Activated T-helper 2 cell treated with anti-CD3 and anti-CD28 coated beads, Interferon-gamma antibody, Interleukin-2, Interleukin-4, amounts not matched to agents 10 μg/mL and 5 μg/mL and 100 μg/mL, durations not matched to agents 14 hours and 24 hours and 36 hours (primary cell): Measurements from ENCODE around the gene RICTOR. TPM values are rescaled to one million over a fixed set of nuclear protein-coding genes. Genes with fewer than 3 reads are reported as not detected.

Experiments used
- DNase-seq: peaks from one replicate; pipeline ENCODE4 v3.0.0; 2021; ENCODE audit warnings: low spot score
- H3K27ac Mint-ChIP-seq: one replicate; pipeline ENCODE4 v1.8.0; 2021; ENCODE audit warnings: mixed read lengths
- H3K27me3 Mint-ChIP-seq: one replicate; pipeline ENCODE4 v1.8.0; 2021; ENCODE audit warnings: low read depth, mixed read lengths
- H3K36me3 Mint-ChIP-seq: one replicate; pipeline ENCODE4 v1.8.0; 2021; ENCODE audit warnings: low read depth, mixed read lengths
- H3K4me1 Mint-ChIP-seq: one replicate; pipeline ENCODE4 v1.8.0; 2021; ENCODE audit warnings: low read depth, mixed read lengths
- H3K4me3 Mint-ChIP-seq: one replicate; pipeline ENCODE4 v1.8.0; 2021; ENCODE audit warnings: low read depth, mild to moderate bottlenecking, moderate library complexity, mixed read lengths
- H3K9me3 Mint-ChIP-seq: one replicate; pipeline ENCODE4 v1.8.0; 2021; ENCODE audit warnings: mixed read lengths
- intact Hi-C: fragments of 100-400 bp; cut with micrococcal nuclease; formaldehyde crosslinking; loops from one replicate; pipeline ENCODE4 v1.15.1; 2023
- total RNA-seq: library from RNA; stranded (reverse); gene quantifications from 2 replicates; pipeline ENCODE4 v1.2.3, GENCODE V29; 2022

Gene RICTOR
- total RNA-seq, 1 donor from 2014 or later: 28.2 TPM

DNA sequence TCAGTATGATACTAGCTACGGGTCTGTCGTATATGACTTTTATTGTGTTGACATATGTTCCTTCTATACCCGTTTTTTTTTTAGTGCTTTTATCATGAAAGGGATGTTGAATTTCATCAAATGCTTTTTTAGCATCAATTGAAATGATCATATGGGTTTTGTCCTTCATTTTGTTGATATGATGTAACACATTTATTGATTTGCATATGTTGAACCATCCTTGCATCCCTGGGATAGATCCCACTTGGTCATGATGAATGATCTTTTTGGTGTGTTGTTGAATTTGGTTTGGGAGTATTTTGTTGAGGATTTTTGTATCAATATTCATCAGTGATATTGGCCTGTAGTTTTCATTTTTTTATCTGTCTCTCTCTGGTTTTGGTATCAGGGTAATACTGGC, 177.4 kb downstream of the RICTOR start:
- H3K27me3 Mint-ChIP-seq: peaks cover 7% of the 10 kb centered on the region
- H3K4me3 Mint-ChIP-seq: no peak overlapping the region
- no peak for DNase-seq
- intact Hi-C loops: no loop called here
- no peaks in the 10 kb centered on the region for H3K4me1 Mint-ChIP-seq
- H3K27ac Mint-ChIP-seq: no peak overlapping the region
- no peaks in the 10 kb centered on the region for H3K36me3 Mint-ChIP-seq
- no peaks in the 10 kb centered on the region for H3K9me3 Mint-ChIP-seq

GRCh38 chr5:38892363-38892762, 181.8 kb downstream of the RICTOR start:
- H3K9me3 Mint-ChIP-seq: no peaks in the 10 kb centered on the region
- intact Hi-C loops: no loop called here
- no peak overlapping the region for H3K27ac Mint-ChIP-seq
- H3K4me3 Mint-ChIP-seq: no peak overlapping the region
- DNase-seq: no peak
- H3K36me3 Mint-ChIP-seq: no peaks in the 10 kb centered on the region
- H3K4me1 Mint-ChIP-seq: no peaks in the 10 kb centered on the region
- peaks cover 13% of the 10 kb centered on the region for H3K27me3 Mint-ChIP-seq

- Mint-ChIP-seq H3K9me3 (no peaks in the 10 kb centered on the region), H3K27me3 (peaks cover 14% of the 10 kb centered on the region), H3K27ac (no peak overlapping the region), H3K36me3 (no peaks in the 10 kb centered on the region), H3K4me3 (no peak overlapping the region), H3K4me1 (no peaks in the 10 kb centered on the region)
- intact Hi-C loops: no loop called here
- no peak for DNase-seq
Measured at GRCh38 chr5:38891563-38891962, 182.6 kb downstream of the RICTOR start.

DNA sequence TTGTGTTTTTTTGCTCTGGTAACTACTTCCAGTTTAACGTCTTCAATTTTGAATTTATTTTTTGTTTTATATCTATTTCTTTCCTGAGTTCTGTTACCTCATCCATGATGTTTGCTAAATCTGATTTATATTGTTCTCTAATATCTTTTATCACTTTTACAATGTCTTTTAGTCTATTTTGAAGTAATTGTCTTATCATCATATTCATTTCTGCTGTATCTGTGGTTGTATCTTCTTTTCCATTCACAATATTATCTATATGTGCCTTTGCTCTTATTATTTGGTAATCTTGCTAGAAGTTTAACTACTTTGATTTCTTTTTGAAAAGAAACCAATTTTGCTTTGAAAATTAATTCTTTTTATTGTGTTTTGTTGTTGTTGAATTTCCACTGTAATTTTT, 184.8 kb downstream of the RICTOR start:
- Mint-ChIP-seq H3K27me3 (peaks cover 10% of the 10 kb centered on the region), H3K36me3 (no peaks in the 10 kb centered on the region), H3K27ac (no peak overlapping the region), H3K9me3 (no peaks in the 10 kb centered on the region), H3K4me3 (no peak overlapping the region), H3K4me1 (no peaks in the 10 kb centered on the region)
- DNase-seq: no peak
- intact Hi-C loops: no loop called here

DNA sequence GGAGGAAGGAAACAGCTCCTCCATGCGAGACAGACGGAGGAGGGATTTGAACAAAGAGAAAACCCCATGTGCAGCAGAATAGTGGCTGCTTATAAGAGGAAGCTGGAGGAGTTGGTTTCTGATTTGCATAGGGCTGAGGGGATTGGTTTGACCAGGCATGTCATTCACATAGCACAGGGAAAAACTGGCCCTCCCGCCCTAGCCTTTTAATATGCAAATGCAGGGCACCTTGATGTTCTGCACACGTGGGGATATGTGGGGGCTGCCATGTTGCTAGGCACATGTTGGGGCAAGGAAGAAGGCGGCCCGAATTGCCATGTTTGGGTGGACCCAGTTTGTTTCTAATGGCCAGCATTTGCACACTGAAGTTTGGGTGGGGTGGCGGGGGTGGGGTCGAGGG, 186.2 kb downstream of the RICTOR start:
- Mint-ChIP-seq H3K27ac (no peak overlapping the region), H3K36me3 (no peaks in the 10 kb centered on the region), H3K9me3 (no peaks in the 10 kb centered on the region), H3K27me3 (peaks cover 10% of the 10 kb centered on the region), H3K4me1 (no peaks in the 10 kb centered on the region), H3K4me3 (no peak overlapping the region)
- no peak for DNase-seq
- intact Hi-C loops: no loop called here

Other genes with a start within 250 kb of the RICTOR start
- 0.07 TPM in 1 of 2 replicates, not detected in the other for gene OSMR, start 228.4 kb downstream of the RICTOR start, total RNA-seq
- 66.4 and 70.7 TPM in 2 replicates for gene FYB1, start 145.2 kb upstream of the RICTOR start, total RNA-seq